Measurements from ENCODE around the gene AHSP.

GRCh38 chr16:31480851-31481536 is 46.7 kb upstream of the AHSP start:
- TF ChIP-seq, protein P1, sequence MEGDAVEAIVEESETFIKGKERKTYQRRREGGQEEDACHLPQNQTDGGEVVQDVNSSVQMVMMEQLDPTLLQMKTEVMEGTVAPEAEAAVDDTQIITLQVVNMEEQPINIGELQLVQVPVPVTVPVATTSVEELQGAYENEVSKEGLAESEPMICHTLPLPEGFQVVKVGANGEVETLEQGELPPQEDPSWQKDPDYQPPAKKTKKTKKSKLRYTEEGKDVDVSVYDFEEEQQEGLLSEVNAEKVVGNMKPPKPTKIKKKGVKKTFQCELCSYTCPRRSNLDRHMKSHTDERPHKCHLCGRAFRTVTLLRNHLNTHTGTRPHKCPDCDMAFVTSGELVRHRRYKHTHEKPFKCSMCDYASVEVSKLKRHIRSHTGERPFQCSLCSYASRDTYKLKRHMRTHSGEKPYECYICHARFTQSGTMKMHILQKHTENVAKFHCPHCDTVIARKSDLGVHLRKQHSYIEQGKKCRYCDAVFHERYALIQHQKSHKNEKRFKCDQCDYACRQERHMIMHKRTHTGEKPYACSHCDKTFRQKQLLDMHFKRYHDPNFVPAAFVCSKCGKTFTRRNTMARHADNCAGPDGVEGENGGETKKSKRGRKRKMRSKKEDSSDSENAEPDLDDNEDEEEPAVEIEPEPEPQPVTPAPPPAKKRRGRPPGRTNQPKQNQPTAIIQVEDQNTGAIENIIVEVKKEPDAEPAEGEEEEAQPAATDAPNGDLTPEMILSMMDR (conservative IDR thresholded peaks at IDR 0.05): no peak
- TF ChIP-seq EZH2 (IDR thresholded peaks at IDR 0.05; ENCODE audit: low read depth): no peak

Measured in PC-9 (cell line).